ENCODE measurements around the gene TBCEL.

GRCh38 chr11:121037016-121037415 is 13.1 kb downstream of the TBCEL start:
- TF ChIP-seq, protein P1, sequence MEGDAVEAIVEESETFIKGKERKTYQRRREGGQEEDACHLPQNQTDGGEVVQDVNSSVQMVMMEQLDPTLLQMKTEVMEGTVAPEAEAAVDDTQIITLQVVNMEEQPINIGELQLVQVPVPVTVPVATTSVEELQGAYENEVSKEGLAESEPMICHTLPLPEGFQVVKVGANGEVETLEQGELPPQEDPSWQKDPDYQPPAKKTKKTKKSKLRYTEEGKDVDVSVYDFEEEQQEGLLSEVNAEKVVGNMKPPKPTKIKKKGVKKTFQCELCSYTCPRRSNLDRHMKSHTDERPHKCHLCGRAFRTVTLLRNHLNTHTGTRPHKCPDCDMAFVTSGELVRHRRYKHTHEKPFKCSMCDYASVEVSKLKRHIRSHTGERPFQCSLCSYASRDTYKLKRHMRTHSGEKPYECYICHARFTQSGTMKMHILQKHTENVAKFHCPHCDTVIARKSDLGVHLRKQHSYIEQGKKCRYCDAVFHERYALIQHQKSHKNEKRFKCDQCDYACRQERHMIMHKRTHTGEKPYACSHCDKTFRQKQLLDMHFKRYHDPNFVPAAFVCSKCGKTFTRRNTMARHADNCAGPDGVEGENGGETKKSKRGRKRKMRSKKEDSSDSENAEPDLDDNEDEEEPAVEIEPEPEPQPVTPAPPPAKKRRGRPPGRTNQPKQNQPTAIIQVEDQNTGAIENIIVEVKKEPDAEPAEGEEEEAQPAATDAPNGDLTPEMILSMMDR (IDR thresholded peaks at IDR 0.05), result no peak
- no peak for TF ChIP-seq POLR2A (IDR thresholded peaks at IDR 0.05)
